Measurements from ENCODE around the gene BEND6.
A peak's percentile ranks its signal among the peaks of the same experiment; 100 is the strongest.

The BEND6 gene

DNA sequence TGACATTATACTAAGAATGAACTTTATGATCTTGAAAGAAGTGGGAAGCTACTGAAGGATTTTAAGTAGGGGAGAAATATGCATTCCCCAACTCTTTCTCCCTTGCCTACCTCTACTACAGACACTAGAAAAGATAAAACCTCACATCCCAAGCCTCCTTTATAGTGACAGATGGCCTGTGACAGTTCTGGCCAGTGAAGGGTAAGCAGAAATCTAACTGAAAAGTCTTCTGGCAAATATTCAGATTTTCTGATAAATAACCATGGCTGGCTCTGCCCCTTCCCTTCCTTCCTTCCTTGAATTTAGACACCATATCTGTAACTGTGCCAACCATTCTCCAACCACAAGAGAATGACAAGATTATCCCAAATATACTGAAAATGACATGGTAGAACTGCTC lies 10.2 kb upstream of the BEND6 start:
- DNase-seq, result no peak

DNA sequence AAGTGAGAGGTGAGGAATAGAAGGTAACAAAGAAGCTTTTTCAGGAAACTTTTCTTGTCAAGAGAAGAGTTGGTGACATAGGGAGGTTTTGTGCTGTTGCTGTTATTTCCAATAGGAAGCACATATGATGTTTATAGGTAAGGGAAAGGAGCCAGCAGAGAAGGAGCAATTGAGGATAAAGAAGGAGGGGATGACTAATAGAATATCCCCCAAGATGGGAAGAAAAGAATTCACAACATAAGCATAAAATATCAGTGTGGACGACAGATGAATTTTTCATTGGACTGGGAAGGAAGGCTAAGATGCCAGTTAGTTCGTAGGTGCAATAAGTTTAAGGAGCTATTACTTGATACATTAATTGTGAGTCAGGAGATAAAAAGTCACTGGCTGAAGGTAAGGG lies 8.5 kb upstream of the BEND6 start:
- DNase-seq, result no peak

DNA sequence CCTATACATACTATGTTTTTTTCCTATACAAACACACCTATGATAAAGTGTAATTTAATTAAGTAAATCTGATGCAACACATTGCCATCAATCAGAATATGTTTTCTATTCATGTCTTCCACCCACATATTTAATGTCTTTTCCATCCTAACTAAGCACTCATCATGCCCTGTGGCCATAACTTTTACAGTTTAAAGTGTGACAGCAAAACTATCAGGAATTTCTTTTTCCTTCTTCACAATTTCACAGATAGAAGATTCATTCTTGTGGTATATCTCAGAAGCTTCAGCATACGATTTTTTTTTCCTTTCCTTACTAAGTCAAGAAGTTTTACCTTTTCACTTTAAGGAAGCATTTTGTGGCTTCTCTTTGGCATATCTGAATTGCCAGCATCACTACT lies 7.0 kb upstream of the BEND6 start:
- DNase-seq, result no peak

DNA sequence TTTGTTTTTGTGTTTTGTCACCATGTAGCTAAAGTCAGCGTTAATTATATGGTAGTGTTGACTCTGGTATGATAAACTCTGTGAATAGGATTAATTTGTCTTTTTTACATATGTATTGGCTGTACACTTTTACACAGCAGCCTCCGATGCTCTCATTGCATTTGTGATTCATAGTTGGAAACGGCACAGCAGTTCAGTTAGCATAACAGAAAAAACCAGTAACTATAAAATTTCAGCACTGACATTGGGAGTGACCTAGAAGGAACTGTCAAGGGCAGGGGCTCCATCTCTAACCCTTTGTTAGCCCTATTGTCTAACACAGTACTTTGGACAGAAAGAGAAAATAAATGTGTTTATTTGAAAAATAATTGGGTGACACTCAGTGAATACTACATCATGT lies 5.6 kb upstream of the BEND6 start:
- DNase-seq, result no peak

DNA sequence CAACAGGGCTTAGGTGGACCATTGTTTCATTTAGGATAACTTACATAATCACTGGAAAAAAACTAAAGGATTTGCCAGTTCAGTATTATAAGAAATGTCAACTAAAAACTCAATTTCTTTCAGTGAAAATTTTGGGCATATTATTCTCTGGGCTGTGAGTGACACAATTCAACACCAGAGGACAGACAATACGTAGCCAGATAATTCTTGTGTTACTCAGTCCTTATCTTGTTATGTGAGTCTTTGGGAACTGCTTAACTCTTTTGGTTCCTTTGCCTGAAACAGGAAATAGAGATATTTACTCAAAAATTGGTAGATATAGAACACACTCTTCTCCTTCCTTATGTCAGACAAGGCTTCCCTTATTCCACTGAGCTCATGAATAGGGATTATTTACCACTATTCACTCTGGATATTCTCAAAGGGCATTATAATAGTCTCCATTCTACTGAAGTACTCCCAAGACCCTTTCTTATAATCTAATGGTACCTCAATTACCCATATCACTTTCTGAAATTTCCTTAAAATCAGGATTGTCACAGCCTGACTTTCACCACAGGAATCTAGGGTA lies 4.9 kb upstream of the BEND6 start:
- DNase-seq, result no peak

DNA sequence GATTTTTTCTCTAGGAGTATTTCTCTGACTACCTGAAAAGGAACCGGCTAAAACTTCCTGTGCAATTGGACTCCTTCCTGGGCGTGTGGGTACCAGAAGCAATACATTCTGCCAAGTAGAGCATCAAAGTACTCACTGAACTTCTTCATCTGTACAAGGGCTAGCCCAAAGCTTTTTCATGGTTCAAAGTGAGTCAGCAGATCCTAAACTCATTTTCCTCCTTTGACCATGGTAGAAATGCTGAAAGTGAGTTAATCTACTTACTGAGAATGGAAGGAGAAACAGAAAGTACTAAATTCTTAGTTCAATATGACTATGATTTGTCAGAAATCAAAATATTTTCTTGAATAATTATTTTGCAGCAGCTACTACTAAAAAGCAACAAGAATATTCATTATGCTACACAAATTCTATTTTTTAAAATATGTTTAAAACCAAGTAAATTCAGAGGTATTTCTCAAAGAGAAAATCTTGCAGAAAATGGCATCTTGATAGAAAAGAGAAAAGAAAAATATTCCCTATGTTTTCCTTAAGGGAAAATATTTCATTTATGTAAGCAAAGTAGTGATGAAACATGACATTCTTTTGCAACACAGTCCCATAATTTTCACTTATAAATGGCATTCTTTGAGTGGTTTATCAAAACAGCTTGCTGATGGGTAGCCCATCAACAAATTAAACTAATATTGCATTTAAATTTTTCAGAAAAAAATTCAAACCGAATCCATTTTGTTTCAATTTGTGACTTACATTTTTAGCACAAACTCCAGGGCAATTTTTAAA lies 3.7 kb upstream of the BEND6 start:
- DNase-seq, result no peak

DNA sequence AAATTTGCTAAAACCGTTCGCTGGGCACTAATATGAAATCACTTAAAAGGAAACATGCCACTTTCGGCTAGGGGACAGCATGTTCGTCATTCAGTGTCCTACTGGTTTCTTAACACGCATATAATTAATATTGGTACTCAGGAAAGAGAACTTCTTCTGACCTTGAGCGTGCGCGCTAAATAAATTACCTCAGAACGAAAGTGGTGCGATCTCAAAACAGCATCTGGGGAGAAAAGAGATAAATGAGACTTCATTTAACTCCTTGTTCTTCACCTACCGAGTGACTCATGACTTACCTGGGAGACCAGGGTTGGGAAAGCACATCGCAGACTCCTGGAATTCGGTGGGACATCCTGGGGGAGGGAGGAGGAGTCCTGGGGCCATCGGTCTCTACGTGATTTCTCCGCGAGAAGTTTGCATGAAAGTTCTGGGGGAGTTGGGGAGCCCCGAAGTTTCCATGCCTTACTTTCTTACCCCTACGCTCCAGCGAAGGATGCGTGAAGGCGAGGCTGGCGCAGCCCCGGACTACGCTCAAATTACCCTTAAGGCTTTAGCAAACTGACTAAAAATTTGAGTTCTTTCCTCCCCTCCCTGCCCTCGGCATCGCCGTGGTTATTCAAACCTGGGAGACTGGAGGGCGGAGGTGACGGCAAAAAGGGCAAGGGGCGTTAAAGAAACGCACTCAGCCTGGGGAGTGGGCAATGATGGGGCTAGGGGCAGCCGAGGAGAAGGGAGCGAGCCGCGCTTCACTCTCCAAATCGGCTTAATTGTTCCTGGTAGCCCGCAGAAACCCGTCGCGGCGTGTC lies 1.1 kb upstream of the BEND6 start:
- DNase-seq, result no peak

DNA sequence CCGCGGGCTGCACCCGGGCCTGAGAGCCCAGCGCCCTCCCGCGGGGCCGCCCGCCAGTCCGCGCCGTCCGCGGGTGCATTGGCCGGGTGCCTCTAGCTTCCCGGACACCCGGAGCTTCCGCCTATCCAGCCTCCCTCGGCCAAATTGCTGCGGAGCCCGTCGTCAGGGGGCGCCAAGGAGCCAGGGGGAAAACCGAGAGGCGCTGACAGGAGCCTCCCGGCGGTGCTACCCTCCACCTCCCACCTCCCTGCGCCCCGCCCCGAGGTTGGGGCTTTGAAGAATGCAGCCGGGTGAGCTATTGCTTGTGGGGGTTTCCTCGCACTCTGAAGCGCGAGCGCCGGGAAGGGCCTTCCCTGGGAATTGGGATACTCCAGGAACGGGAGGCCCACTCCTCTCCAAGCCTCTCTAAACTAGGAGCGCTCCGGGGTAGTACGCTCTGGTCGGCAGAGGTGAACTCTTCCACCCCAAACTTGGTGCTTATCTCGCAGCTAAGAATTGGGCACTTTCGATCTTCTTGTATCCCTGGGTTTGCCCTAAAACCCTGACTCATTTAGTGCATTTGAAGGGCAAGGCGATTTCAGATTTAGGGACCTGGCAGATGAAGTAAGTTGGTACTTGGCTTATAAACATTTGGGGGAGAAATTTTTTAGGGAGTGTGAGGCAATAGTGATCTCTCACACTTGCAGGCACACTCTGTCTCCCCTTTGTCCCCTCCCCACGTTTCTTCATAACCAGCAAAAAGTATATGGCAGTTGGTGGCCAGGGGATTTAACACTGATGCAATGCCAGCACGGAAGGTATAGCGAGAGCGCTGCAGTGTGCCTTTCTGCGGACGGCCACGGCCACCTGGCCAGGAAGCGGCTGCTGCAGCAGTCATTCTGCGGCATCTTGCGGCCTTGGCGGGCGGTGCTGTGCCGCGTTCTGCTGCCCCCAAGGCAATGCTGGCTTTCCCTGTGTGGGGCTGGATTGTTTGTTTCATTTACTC lies 556 bp downstream of the BEND6 start:
- peak; percentile 84 for DNase-seq

DNA sequence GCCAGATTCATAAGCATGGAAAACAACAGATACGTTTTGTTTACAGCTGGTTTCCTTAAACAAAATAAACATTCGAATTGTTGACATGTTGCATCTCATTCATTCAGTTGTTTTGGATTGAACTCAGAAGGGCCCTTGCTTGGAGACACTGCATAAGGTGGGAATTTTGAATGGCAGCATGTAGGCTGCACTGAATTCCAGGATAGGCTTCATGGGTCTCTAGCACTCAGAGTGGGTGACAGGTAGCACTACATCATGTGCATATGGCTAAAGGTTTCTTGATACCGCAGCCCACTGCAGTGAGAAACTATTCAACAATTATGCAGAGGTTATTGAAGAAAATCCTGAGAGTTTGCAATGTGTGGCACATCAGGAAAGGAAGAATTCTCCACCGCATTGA lies 1.6 kb downstream of the BEND6 start:
- no peak for DNase-seq

DNA sequence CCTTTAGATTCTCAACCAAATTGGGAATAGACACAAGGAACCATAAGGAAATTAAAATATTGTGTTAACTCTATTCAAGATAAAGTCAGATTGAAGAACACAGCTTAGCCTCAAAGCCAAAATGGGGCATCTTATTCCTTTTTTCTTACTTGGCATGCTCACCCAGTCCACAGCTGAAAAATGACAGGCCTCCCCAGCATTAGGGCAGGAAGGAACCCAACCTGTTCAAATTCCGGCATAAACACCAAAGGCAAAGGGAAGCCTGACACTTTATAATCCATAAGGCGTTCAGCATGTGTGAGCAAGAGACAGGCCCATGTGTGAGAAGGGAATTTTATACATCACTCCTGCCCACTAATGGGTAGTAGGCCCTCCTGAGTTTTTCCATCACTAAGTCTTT lies 2.9 kb downstream of the BEND6 start:
- no peak for DNase-seq

DNA sequence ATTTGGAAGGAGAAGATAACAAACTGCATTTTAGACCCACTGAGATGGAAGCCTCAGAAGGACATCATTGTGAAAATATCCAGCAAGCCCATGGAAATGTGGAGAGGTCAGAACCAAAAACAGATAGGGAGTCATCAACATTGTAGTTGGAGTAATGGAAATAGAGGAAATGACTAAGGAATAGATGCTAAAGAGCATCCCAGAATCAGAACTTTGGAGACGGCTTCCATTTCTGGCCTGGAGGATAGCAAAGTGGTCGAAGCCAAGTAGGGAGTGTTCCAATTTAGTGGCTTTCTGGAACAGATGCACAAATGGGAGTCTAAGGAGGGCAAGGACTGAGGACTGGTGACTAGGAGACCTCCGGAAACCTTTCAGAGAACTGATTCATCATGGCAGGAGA lies 3.6 kb downstream of the BEND6 start:
- no peak for DNase-seq

DNA sequence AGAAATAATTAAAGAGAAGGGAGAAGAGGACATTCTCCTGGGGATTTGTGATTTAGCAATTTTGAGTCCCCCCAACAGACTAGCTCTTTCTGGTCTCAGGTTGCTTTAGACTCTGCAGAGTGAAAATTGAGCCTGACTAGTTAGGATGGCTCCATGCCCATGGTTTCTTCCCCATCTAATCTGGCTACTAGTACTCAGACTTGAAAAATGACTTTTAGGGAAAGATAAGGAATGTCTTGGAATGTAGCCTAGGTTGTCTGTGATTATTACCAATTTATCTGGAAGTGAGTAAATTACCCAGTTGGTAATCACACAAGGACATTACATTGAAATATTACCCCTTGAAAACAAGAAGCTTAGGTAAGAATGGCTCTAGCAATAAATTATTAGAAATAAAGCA lies 4.2 kb downstream of the BEND6 start:
- no peak for DNase-seq

DNA sequence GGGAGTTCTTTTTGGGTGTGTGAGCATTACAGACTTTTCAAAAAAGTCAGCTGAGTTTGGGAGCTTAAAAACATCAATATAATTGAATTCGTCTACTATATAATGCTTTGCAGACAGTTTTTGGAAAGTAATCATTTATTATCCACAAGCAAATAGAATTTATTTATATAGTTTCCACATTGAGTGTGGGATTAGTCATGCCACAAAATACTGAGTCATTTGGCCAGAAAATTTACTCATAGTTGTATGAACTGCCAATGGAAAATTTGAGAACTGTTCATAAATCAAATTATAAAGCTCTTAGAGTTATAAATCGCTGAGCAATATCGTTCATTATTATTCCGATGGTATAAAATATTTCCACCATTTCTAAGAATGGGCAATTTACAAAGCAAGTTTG lies 5.0 kb downstream of the BEND6 start:
- DNase-seq, result no peak

DNA sequence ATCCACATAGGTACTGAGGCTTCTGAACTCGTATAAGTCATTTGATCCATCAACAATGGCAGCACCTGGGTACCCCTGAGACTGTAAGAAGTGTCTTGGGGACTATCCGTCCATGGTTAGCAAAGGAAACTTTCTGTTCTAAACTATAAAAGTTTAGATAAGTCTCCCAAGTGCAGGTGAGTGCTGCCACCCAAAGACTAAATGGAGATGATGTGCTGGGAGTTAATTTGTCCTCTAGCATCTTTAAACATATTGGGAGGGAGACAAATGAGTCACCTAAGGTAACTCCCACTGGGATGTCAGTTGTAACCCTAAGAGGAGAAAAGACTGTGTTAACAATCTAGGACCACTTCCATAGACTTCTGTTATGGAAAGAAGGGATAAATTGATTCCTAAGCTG lies 6.2 kb downstream of the BEND6 start:
- DNase-seq, result no peak

DNA sequence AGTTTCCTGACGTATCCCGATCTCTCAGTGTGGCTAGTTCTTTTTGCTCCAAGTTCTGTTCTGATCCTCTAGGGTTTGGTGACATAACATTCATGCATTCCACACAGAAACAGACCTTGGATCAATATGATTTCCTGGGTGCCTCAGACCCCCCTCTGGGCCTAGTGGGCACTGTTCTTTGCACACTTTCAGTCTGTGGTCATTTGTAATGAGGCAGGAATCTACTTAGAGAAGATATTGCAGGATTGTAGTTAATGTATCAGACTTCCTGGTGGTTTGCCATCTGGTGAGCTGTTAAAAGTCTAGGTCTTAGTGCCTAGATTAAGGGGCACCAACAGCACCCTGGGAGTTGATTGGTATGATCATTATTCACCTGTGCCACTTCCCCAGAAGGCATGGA lies 7.5 kb downstream of the BEND6 start:
- DNase-seq, result peak; percentile 9

DNA sequence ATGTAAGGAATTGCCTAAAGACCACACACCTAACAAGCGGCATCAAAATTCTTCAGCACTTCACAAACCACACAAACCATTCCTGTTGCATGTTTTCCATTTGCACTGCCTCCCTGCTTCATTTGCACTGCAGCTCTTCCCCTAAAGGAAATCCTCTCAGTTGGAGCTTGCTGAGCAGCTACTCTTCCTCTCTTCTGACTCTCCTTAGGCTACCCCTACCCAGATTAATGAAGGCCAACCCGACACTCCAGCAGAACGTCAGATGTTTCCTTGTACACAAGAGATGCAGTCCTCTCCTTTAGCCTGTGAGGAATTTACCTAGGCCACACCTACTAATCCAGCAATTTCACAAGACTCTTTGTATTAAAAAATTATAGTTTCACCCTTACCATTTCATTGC lies 8.1 kb downstream of the BEND6 start:
- no peak for DNase-seq

DNA sequence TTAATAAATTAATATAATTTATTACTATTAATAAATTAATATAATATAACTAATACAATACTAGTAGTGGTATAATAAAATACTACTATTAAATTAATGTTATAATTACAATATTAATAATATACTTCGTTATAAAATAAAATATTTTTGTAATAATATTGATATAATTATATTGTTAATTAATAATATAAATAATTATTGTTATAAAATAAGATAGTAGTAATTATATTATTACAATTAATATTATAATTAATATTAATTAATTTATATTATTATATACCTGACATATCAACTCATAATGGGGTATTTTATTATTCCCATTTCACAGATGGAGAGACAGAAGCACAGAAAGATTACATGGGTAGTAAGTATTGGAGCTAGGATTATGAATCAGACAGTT lies 8.9 kb downstream of the BEND6 start:
- no peak for DNase-seq

DNA sequence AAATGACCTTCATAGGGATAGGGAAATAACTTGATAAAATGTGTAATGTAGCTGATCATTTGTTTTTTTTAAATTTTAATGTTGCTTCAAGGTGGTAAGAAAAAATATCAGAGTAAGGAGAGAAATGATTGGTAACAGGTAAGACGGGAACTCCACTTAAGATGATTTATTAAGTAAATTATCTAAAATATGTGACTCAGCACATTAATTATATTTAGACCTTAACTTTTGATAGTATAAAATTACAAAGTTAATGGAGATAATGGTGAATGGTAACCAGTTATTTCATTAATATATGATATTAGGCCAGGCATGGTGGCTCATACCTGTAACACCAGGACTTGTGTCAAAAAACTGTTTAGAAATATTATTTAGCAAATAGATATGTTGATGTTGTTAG lies 10.2 kb downstream of the BEND6 start:
- DNase-seq, result no peak

DNA sequence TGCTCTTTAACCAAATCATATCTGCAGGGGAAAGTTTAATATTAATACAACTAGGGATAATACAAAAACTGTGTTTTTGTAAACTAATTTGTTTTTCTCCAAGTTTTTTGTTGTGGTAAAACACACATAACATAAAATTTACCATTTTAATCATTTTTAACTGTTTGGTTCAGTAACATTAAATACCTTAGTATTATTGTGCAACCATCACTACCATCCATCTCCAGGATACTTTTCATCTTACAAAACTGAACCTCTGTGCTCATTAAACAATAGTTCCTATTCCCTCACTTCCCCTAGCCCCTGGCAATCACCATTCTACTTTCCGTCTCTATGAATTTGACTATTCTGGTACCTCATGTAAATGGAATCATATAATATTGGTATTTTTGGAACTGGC lies 15.9 kb downstream of the BEND6 start:
- no peak for DNase-seq

DNA sequence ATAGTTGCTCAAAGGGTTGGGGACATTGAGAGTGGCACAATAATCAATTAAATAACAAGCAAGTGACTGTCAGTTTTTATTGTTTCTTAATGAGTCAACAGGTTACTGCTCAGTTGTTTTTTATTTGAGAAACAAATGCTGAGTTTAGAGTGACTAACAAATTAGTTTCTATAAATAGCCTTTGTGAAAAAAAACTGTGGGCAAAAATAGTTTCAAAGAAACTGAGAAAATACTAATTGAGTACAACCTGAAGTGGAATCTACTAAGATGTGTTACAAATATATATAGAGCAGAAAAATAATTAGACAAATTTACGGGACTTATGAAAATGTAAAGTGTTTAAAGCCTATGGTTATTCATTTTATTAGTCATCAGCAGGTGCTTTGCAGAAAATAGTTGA lies 22.3 kb downstream of the BEND6 start:
- DNase-seq, result no peak

DNA sequence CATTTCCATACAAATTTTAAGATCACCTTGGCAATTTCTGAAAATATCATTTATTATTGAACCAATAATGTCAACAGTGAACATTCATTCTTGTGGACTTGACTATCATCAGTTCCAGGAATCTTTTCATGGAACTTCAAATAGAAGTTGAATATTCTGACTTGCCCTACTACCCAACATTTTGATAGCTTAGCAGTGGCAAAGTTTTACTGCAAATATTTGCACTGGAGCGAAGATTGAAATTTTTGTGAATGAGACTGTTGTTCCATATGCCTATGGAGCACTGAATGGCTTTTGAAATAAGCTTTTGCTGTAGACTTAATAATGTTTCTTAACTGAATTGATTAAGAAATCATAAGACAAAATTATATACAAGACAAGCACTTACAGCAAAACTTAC lies 23.6 kb downstream of the BEND6 start:
- DNase-seq, result no peak

DNA sequence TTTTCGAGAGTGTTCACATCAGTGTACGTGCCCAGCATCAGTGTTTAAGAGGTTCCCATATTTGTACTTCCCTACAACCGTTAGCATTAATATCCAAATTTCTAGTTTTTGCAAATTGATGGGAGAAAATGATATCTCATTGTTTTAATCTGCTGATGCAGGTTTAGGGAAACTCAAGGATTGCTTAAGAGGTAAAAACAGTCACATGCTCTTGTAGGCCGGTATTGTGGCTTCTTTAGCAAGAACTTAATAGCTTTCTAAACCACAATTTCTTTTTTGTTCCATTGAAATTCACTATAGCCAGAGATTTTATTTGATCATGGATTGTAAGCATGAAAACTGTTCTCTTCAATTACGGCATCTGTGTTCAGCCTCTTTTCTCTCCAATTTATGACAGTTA lies 29.5 kb downstream of the BEND6 start:
- peak; percentile 74 for DNase-seq

DNA sequence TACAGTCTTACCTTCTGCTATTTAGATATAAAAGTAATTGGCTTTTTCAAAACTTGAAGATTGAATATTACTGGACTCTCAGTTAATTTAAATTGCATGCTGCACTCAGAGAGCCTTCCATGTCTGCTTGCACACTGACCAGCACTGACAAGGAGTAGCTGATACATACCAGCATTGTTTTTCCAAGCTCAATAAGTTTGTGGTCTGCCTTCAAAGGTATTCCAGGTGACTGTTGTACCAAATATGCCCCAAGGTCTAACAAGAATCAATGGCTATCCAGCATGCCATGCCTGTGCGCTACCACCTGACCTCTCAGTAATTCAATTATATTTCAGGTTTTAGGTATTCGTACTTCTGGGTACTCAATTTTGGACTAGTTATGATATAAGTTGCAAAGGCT lies 30.0 kb downstream of the BEND6 start:
- DNase-seq, result no peak
